ENCODE results near the gene CSNK1D.
"Not testable (repeated sequence)": the region's sequence is repeated elsewhere in the genome, so short reads cannot be mapped to it uniquely, and the experiment has no call there.

Gene CSNK1D

DNA sequence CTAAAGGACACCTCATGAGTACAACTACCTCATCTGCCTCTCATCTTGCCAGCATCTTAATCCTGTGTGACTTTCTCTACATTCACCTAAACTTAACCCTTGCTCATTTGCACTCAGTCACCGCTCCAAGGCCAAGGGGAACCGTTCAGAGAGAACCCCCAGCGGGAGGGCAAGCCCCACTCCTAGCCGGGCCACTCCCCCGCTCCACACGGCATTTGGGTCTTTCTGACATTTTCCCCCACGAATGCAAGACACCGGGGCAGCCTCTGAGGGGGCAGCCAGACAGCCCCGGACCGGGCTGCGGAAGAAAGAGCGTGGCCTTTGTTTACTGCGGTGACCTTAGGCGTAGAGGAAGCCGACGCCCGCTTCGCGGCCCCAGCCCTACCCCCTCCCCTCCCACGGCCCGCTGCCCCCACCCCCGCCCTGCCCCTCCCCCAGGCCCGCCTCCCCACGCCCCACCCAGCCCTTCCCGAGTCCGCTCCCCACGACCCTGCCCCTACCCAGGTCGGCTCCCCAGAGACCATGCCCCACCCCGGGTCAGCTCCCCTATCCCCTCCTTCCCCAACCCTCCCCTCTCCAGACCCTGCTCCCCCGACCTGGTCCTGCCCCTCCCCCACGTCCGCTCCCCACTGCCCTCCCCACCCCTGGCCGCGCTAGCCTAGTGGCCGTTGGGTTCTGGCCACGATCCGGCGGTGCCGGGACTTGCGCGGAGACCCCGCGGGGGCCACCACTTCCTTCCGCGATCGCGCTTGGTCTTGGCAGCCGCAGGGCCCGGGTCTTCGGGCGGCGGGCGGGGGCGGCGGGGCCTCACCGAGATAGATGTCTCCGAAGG is 789 bp downstream of the CSNK1D start:
- DNase-seq: peak; percentile 58

DNA sequence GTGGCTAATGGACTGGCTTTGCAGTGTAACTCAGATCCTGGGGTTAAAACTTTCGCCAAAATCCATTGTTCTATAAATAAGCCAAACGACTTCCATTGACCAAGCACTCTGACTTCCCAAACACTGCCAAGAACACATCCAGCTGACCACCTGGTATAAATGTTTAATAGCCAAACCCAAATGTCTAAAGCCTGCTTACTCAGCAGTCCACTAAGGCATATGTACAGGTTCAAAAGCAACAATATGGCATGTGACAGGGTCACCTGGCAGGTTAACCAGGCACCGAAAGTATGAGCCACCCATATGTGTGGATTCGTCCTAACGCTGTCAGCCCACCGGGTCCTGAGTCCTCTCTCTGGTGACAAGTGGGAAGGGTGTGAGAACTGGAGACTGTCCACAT is 2.1 kb downstream of the CSNK1D start:
- no peak for DNase-seq

- DNase-seq: no peak
Observed at GRCh38 chr17:82270651-82271050, 2.8 kb downstream of the CSNK1D start.

GRCh38 chr17:82269882-82270500 is 3.5 kb downstream of the CSNK1D start:
- no peak for DNase-seq

DNA sequence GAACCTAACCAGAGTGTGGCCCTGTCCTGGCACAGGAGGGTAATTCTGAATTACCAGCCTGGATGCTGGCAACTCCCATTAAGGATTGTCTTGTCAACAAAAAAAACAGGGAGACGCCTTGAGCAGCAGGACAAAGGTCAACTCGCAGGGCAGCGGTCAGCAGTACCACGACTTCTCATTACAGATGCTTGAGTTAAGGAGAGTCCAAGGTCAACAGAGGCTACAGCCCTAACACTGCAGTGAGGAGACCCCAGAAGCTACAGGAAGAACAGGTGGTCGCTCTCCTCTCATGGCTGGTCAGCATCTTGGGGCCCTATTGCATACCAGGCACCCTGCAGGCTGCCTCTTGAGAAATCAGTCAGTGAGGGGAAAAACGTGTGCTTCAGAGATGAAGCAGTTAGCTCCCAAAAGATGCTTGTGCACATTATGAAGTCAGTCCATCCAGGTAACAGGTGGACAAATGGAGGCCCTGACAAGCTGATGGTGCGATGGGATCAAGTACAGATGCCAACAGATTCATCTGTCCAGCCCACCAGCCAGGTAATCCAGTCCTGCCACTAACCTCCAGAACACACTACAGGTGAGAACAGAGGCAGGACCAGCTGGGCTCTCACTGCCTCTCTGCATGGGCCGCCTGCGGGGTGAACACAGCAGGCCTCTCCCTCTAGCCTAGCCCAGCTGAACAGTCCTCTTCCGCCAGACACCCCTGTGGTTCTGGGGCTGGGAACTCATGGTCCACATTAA is 4.2 kb downstream of the CSNK1D start:
- no peak for DNase-seq

- DNase-seq: peak; percentile 68
Observed at GRCh38 chr17:82267575-82268379, 5.7 kb downstream of the CSNK1D start.

DNA sequence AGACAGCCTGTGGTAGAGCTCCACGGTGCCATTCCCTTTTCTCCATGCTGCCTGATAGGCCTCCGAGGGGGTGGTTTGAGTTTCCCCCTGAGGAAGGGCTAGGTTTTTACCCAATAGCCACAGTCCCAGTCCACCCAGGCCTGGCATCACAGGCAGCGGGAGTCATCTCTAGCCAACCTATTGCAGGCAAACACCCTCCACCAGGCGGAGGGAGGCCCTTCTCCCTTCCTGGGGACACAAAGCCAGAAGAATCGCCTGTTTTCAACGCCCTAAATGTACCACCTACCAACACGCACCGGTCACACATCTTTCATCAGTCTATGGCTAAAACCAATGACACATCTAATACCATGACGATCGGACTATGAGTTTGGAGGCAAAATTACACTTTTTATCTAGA is 7.4 kb downstream of the CSNK1D start:
- no peak for DNase-seq

- no peak for DNase-seq
Observed at GRCh38 chr17:82263641-82264040, 9.9 kb downstream of the CSNK1D start.

DNA sequence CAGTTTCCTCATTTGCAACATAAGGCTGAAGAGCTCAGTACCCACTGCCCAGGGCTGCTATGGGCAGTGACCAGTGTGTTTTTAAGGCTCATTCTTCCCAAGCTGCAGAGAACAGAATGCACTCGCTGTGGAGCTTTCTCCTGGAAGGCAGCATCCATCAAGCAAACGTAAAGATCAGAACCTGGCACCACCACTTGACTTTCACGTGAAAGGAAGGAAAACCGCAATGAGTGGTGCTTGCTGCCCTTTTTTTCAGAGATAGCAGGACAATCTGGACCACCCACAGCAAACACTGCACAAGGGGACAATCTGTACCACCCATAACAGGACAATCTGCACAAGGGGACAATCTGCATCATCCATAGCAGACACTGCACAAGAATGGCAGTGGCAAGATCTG is 11.2 kb downstream of the CSNK1D start:
- DNase-seq: no peak

- DNase-seq: not testable (repeated sequence)
Observed at GRCh38 chr17:82259972-82260961, 13.2 kb downstream of the CSNK1D start.

DNA sequence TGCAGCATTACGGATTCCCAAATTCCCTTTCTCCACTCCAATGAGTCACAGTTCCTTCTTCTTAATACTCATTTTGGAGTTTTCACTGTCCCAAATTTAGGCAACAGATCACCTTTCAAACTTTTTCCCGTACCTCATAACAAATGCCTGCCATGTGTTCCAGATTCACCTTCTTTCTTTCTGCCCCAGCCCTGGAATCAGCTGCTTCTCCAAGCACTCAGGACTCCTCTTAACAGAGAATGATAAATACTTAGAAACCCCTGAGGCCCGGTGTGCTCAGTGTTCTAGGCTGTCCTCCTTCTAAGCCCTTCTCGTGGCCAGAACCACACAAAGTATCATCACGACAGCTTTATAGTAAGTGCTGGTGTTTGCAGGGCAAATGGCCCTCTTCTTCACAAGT is 14.9 kb downstream of the CSNK1D start:
- no peak for DNase-seq

DNA sequence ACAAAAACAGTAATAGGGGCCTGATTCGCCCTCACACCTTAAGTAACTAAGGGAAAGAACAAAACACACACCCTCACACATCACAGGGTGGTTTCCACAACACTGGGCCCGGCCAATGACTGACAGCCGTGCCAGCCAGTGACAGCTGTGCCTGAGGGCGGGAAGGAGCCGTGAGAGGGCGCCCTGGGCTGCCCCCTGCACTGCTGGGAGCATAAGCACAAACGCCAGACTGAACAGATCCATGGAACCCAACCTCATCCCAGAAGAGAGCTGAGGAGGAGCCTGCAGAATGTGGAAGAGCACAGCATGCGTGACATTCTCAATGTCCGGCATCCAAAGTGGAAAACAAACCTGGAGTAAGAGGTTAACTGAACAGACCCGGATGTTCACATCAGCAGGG is 16.0 kb downstream of the CSNK1D start:
- peak; percentile 83 for DNase-seq

DNA sequence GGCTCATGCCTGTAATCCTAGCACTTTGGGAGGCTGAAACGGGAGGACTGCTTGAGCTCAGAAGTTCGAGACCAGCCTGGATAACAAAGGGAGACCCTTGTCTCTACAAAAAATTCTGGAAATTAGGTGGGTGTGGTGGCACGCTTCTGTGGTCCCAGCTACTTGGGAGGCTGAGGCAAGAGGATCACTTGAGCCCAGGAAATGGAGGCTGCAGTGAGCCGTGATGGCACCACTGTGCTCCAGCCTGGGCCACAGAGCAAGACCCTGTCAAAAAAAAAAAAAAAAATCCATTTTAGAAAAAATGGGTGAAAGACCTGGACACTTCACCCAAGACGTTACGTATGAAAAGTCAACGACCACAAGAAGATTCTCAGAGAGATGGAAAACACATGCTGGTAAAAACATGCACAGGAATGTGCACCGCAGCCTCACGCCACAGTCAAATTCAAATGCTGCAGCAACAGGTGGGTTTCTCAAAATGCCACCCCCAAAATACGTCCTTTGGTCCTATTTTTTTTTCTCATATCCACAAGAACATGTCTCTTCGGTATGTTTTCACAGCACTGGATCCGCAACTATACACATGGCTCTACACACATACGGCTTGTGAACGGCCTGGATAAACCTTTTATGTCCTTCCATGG is 17.1 kb downstream of the CSNK1D start:
- DNase-seq: no peak

DNA sequence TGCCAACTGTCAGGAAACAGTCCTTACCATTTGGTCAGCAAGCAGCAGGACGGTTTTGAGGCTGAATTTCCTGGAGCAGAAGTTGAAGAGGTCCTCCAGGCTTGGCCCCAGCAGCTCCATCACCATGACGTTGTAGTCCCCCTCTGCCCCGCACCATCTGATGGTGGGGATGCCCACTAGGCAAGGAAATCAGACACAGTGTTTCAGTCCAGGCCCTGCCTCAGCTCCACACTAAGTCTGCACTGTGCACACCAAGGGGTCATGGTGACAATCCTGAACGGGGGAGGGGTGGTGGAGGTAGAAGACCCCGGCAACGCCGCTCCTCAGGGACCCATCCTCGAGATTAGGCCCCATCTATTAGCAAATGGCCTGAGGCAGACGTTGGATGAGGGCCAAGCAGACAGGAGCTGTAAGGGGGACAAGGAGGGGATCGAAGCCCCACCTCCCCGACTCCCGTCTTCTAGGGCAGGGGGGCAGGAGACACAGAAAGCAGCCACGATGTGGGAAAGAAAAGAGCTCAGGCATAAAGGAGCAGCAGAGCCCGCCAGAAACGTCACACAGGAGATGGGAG is 18.0 kb downstream of the CSNK1D start:
- no peak for DNase-seq

DNA sequence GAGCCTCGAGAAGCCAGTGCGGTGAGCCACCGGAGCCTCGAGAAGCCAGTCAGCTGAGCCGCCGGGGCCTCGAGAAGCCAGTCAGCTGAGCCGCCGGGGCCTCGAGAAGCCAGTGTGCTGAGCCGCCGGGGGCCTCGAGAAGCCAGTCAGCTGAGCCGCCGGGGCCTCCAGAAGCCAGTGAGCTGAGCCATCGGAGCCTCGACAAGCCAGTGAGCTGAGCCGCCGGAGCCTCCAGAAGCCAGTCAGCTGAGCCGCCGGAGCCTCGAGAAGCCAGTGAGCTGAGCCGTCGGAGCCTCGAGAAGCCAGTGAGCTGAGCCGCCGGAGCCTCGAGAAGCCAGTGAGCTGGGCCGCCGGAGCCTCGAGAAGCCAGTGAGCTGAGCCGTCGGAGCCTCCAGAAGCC is 18.8 kb downstream of the CSNK1D start:
- not testable (repeated sequence) for DNase-seq

- DNase-seq: not testable (repeated sequence)
Observed at GRCh38 chr17:82254096-82254495, 19.4 kb downstream of the CSNK1D start.

- DNase-seq: no peak
Observed at GRCh38 chr17:82253179-82253544, 20.3 kb downstream of the CSNK1D start.

DNA sequence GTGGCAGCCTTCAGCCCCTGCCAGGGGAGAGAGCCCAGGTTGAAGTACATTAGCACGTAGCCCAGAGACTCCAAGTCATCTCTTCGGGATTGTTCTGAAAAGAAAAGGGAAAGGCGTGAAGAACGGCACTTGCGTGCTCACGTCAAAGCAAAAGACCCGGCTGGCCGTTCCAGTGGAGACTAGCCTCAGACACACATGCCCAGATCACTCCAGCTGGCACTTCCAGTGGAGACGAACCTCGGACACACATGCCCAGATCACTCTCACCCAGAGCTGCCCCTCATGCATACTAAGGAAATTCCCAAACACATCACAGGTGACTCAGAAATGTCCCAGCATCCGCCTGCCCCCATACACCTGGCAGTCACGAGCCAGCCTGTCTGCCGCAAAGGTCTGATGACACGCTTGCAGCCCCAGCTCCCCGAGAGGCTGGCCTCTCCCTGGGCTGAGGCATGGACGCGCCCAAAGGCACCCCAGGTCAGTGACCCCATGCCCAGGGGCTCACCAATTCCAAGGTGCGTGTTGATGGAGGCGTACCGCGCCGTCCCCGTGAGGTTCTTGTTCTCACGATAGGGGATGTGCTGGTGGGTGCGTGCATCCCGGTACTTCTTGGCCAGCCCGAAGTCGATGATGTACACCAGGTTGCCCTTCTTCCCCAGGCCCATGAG is 20.9 kb downstream of the CSNK1D start:
- DNase-seq: no peak

DNA sequence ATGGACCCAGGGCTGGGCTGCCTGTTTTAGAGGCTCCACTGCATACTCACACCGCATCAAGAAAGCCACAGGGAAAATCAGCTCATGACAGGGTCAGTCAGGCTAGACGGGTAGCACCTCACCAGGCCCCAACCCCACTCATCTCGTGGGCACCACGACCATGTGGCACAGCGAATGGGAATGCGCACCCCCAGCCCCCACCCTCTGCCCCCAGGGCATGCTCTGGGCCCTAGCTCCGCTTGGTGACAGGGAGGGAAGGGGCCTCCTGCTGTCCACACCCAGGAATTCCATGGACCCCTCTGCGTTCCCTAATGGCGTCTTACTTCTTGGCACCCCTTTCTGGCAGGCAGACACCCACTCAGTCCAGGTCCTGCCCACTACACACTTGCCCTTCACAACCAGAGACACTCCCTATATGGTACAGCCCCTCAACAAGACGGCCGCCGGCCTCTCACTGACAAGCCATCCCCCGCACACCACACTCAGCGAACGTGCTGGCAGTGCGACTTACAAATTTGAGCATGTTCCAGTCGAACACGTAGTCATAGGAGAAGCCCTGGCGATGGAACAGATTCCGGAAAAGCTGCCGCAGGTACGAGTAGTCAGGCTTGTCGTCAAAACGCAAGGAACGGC is 22.5 kb downstream of the CSNK1D start:
- DNase-seq: no peak
